Measurements from ENCODE around the gene ZNF431.

GRCh38 chr19:21094347-21095025 lies 47.4 kb upstream of the ZNF431 start:
- TF ChIP-seq CTCF (IDR thresholded peaks at IDR 0.05; ENCODE audit: low read depth, low read length, poor library complexity, severe bottlenecking) (no peak), EZH2phosphoT487 (IDR thresholded peaks at IDR 0.05; ENCODE audit: borderline replicate concordance, low read length) (no peak)
